ENCODE data around the gene DDX27.
A peak's percentile ranks its signal among the peaks of the same experiment; 100 is the strongest.

DDX27 gene

GRCh38 chr20:49219924-49220831 is 962 bp downstream of the DDX27 start:
- Mint-ChIP-seq H3K9me3 (no peaks in the 10 kb centered on the region), H3K4me3 (peak overlapping the region; percentile 91), H3K27ac (peak overlapping the region; percentile 97), H3K36me3 (ENCODE audit: low read depth) (peaks cover 53% of the 10 kb centered on the region), H3K4me1 (ENCODE audit: low read depth) (peaks cover 35% of the 10 kb centered on the region), H3K27me3 (no peaks in the 10 kb centered on the region)
- no peak for DNase-seq

- no peak overlapping the region for H3K4me3 Mint-ChIP-seq
- H3K27ac Mint-ChIP-seq = no peak overlapping the region
- peaks cover 90% of the 10 kb centered on the region for H3K36me3 Mint-ChIP-seq (ENCODE audit: low read depth)
Observed at GRCh38 chr20:49225896-49226295, 6.7 kb downstream of the DDX27 start.

DNA sequence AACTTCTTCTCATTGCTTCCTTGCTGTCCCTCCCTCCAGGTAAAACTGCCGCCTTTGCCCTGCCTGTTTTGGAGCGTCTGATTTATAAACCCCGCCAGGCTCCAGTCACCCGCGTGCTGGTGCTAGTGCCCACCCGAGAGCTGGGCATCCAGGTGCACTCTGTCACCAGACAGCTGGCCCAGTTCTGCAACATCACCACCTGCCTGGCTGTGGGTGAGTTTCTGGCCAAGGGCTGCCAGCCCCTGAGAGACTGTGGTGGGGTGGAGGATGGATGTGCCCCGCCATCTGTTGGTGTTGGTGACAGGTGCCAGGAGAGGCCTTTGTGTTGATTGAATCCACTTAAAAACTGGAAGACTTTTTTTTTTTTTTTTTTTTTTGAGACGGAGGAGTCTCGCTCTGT is 9.5 kb downstream of the DDX27 start:
- DNase-seq = no peak
- Mint-ChIP-seq H3K4me3 (no peak overlapping the region), H3K9me3 (no peaks in the 10 kb centered on the region), H3K27ac (no peak overlapping the region), H3K36me3 (ENCODE audit: low read depth) (peaks cover 93% of the 10 kb centered on the region), H3K27me3 (no peaks in the 10 kb centered on the region), H3K4me1 (ENCODE audit: low read depth) (no peaks in the 10 kb centered on the region)

More at GRCh38 chr20:49225896-49226295, 6.7 kb downstream of the DDX27 start:
- Mint-ChIP-seq H3K27me3 (no peaks in the 10 kb centered on the region), H3K4me1 (ENCODE audit: low read depth) (peaks cover 9% of the 10 kb centered on the region), H3K9me3 (no peaks in the 10 kb centered on the region)
- DNase-seq = no peak

DNA sequence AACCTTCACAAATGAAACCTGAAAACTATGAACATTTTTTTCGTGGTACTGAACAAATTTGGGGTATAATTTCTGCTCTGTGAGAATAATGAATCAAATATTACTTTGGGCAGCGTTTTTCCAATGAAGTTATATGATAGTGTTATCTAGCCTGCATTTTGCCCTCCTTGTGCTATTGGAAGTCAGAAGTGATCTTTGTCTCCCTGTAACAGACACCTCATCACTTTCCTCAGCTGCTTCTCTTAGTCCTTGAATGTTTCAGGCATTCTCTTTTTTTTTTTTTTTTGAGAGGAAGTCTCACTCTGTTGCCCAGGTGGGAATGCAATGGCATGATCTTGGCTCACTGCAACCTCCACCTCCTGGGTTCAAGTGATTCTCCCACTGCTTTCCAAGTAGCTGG is 10.2 kb downstream of the DDX27 start:
- Mint-ChIP-seq H3K27ac (no peak overlapping the region), H3K27me3 (no peaks in the 10 kb centered on the region), H3K9me3 (no peaks in the 10 kb centered on the region), H3K4me3 (no peak overlapping the region), H3K36me3 (ENCODE audit: low read depth) (peaks cover 93% of the 10 kb centered on the region), H3K4me1 (ENCODE audit: low read depth) (no peaks in the 10 kb centered on the region)
- no peak for DNase-seq

DNA sequence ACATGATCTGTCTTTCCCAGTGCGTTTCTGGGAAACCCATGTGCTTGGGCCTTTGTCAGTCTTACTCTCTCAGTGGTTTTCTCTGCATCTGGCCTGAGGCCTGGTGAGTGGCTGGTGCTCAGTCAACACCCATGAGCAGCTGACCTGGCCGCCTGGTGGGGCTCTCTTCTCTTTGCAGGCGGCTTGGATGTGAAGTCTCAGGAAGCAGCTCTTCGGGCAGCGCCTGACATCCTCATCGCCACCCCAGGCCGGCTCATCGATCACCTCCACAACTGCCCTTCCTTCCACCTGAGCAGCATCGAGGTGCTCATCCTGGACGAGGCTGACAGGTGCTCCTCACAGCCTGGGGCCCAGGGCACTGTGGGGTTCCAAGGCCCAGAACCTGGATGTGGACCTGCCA is 10.8 kb downstream of the DDX27 start:
- no peak overlapping the region for H3K4me3 Mint-ChIP-seq
- H3K9me3 Mint-ChIP-seq = no peaks in the 10 kb centered on the region
- no peaks in the 10 kb centered on the region for H3K4me1 Mint-ChIP-seq (ENCODE audit: low read depth)
- H3K27ac Mint-ChIP-seq = no peak overlapping the region
- H3K36me3 Mint-ChIP-seq (ENCODE audit: low read depth) = peaks cover 93% of the 10 kb centered on the region
- H3K27me3 Mint-ChIP-seq = no peaks in the 10 kb centered on the region
- DNase-seq = no peak

GRCh38 chr20:49230561-49231133 is 11.4 kb downstream of the DDX27 start:
- no peaks in the 10 kb centered on the region for H3K27me3 Mint-ChIP-seq
- DNase-seq = no peak
- peaks cover 93% of the 10 kb centered on the region for H3K36me3 Mint-ChIP-seq (ENCODE audit: low read depth)
- H3K4me1 Mint-ChIP-seq (ENCODE audit: low read depth) = no peaks in the 10 kb centered on the region
- peak overlapping the region; percentile 85 for H3K27ac Mint-ChIP-seq
- H3K4me3 Mint-ChIP-seq = no peak overlapping the region
- H3K9me3 Mint-ChIP-seq = no peaks in the 10 kb centered on the region

DNA sequence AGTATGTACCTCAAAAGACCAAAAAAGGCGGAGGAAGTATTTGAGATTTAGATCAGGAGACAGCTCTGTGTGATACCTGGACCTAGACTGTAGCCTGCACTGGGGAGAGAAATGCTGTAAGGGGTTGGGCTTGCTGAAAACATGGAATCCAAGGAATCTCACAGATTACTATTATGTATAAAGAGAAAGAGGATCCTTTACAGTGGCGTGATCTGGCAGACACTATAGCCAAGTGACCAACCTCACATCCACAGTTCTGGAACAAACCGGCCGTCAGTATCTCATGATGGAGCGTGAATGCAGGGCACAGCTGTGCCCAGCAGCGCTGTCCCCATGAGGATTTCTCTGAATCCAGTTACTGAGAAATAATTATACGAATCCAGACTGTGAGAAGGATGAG is 12.3 kb downstream of the DDX27 start:
- no peak for DNase-seq
- Mint-ChIP-seq H3K27ac (peak overlapping the region; percentile 85), H3K4me1 (ENCODE audit: low read depth) (no peaks in the 10 kb centered on the region), H3K36me3 (ENCODE audit: low read depth) (peaks cover 92% of the 10 kb centered on the region), H3K9me3 (no peaks in the 10 kb centered on the region), H3K4me3 (no peak overlapping the region), H3K27me3 (no peaks in the 10 kb centered on the region)

- Mint-ChIP-seq H3K4me1 (ENCODE audit: low read depth) (no peaks in the 10 kb centered on the region), H3K27me3 (no peaks in the 10 kb centered on the region), H3K9me3 (no peaks in the 10 kb centered on the region), H3K27ac (no peak overlapping the region), H3K4me3 (no peak overlapping the region), H3K36me3 (ENCODE audit: low read depth) (peaks cover 91% of the 10 kb centered on the region)
- DNase-seq = no peak
Observed at GRCh38 chr20:49233226-49233625, 14.0 kb downstream of the DDX27 start.

- no peaks in the 10 kb centered on the region for H3K9me3 Mint-ChIP-seq
- no peaks in the 10 kb centered on the region for H3K4me1 Mint-ChIP-seq (ENCODE audit: low read depth)
- H3K27me3 Mint-ChIP-seq = no peaks in the 10 kb centered on the region
- H3K27ac Mint-ChIP-seq = peak overlapping the region; percentile 24
- DNase-seq = no peak
- H3K36me3 Mint-ChIP-seq (ENCODE audit: low read depth) = peaks cover 93% of the 10 kb centered on the region
- no peak overlapping the region for H3K4me3 Mint-ChIP-seq
Observed at GRCh38 chr20:49234831-49235230, 15.6 kb downstream of the DDX27 start.

DNA sequence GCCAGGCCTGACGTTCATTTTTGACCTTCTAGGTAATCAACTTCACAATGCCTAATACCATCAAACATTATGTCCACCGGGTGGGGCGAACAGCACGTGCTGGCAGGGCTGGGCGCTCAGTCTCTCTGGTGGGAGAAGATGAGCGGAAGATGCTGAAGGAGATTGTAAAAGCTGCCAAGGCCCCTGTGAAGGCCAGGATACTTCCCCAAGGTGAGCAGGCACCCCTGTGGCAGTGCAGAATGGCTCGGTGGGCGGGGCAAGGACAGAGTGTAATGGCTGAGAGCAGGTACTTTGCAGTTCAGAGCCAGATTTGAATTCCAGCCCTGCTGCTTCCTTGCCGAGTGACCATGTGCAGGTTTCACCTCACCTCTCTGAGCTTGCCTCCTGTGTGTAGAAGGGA is 17.1 kb downstream of the DDX27 start:
- Mint-ChIP-seq H3K36me3 (ENCODE audit: low read depth) (peaks cover 93% of the 10 kb centered on the region), H3K9me3 (no peaks in the 10 kb centered on the region), H3K27me3 (no peaks in the 10 kb centered on the region), H3K4me1 (ENCODE audit: low read depth) (no peaks in the 10 kb centered on the region), H3K4me3 (no peak overlapping the region), H3K27ac (peak overlapping the region; percentile 67)
- DNase-seq = no peak

GRCh38 chr20:49237531-49237930 is 18.3 kb downstream of the DDX27 start:
- Mint-ChIP-seq H3K4me1 (ENCODE audit: low read depth) (no peaks in the 10 kb centered on the region), H3K36me3 (ENCODE audit: low read depth) (peaks cover 94% of the 10 kb centered on the region), H3K27me3 (no peaks in the 10 kb centered on the region), H3K4me3 (no peak overlapping the region), H3K9me3 (no peaks in the 10 kb centered on the region), H3K27ac (peak overlapping the region; percentile 5)
- DNase-seq = no peak

- Mint-ChIP-seq H3K4me1 (ENCODE audit: low read depth) (peaks cover 7% of the 10 kb centered on the region), H3K36me3 (ENCODE audit: low read depth) (peaks cover 100% of the 10 kb centered on the region), H3K9me3 (no peaks in the 10 kb centered on the region), H3K27me3 (no peaks in the 10 kb centered on the region), H3K4me3 (no peak overlapping the region), H3K27ac (peak overlapping the region; percentile 87)
- DNase-seq = no peak
Observed at GRCh38 chr20:49245921-49246740, 26.9 kb downstream of the DDX27 start.

DNA sequence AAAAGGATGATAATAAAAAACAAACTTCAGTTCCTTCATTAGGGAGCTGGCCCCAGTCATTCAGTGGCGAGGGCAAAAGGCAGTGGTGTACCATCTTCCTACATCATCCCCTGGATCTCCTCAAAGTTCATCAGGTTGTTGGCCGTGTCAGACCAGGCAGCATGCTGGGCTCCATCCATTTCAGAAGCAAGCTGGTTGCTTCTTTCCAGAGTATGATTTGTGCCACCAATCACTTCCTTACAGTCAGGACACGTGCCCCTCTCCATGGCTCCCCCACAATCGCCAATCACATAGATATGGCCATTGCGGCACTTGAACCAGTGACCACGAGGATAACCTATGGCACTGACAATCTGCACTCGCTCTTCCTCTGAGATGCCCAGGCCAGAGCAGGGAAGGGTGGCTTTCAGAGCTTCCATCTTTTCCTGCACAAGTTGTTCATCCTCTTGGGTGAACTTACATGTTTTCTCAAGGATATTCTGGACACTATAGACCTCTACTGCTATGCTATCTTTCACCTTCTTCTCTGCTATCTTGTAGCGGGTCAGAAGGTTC is 28.0 kb downstream of the DDX27 start:
- Mint-ChIP-seq H3K27ac (peak overlapping the region; percentile 75), H3K27me3 (no peaks in the 10 kb centered on the region), H3K4me3 (no peak overlapping the region), H3K4me1 (ENCODE audit: low read depth) (peaks cover 7% of the 10 kb centered on the region), H3K36me3 (ENCODE audit: low read depth) (peaks cover 100% of the 10 kb centered on the region), H3K9me3 (no peaks in the 10 kb centered on the region)
- no peak for DNase-seq

DNA sequence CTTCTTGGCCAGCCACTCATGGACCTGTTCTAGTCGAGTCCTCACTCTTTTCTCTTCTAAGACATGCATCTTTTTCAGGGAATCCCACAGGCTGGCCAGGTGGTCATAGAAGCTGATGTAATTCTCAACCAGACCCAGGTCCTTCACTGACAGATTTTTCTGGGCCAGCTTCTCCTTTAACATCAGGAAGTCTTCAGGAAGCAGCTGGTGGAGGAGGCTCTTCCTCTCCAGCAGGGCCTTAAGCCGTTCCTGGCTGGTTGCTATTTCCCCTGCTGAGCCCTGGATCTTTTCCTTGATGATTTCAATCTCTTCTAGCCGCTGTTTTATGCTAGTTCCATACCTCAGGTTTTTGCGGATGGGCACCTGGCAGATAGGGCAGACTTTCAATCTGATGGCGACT is 28.6 kb downstream of the DDX27 start:
- Mint-ChIP-seq H3K4me1 (ENCODE audit: low read depth) (peaks cover 7% of the 10 kb centered on the region), H3K36me3 (ENCODE audit: low read depth) (peaks cover 100% of the 10 kb centered on the region), H3K4me3 (no peak overlapping the region), H3K27me3 (no peaks in the 10 kb centered on the region), H3K9me3 (no peaks in the 10 kb centered on the region), H3K27ac (peak overlapping the region; percentile 75)
- no peak for DNase-seq
